HG03378 (cell line): ENCODE results near the gene MYZAP.
A peak's percentile ranks its signal among the peaks of the same experiment; 100 is the strongest.

Source experiments
- ATAC-seq: cut with Tn5 transposase; IDR thresholded peaks from one replicate; pipeline ENCODE4 v1.9.1; 2021; ENCODE audit warnings: mild to moderate bottlenecking, moderate library complexity; ENCODE audit not compliant: unreplicated experiment

MYZAP gene

DNA sequence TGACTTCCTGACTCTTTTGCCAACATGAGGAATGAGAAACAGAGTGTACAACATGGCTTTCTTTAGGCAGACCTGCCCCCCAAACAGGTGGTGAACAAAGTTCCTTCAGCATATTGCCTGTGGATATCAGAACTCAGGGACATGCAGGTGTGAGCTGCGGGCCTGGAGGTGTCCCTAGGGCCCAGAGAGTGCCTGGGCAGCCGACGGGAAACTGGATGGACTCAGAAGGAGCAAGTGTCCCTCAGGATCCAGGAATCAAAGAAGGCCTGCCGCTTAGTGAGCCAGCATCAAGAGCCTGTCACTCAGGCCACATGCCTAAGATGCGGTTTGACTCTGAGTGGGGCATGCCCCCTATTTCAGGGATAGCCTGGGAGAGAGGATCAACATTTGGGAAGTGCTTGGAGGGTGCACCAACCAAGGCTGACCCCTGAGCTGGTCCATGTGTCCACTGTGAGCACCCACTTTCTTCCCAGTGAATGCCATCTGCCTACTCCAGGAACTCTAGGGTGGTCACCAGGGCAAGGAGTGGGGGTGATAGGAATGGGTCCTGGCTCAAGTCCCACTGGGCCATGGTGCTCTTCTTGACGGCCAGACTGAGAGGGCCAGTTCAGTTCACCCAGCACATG is 98.8 kb downstream of the MYZAP start:
- no peak for ATAC-seq

DNA sequence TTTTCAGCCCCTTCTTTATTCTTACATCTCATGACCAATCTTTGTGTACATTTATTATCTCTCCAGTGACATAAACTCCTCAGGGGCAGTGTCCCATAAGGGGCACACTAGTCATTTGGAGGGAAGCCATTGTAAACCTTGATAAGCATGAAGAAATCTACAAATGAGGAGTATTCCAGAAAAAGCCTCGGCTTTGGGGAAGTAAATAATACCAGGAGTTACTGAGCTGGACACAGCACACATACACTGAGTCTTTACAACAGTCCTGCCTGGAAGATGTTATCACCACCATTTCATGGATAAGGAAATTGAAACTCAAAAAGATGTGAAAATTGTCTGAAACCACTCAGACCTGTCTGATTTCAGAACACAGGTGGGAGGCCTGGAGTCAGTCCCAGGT is 99.4 kb downstream of the MYZAP start:
- ATAC-seq, result no peak

DNA sequence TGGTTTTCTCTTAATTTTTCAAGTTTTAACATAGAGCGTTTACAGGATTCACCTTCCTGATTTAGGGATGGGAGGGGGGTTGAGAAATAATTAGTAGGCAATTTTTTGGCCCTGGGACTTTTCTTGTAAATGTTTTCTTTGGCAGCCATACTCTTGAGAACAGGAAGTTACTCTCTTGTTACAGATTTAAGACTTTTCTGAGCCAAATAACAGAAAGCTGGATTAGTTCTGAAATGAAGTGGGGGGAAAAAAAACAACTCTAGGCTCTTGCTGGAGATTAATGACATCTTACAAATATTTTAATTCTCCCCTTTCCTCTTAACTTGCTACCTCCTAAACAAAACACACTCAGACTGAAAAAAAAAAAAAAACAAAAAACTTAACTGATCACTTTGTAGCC is 101.0 kb downstream of the MYZAP start:
- ATAC-seq, result no peak

DNA sequence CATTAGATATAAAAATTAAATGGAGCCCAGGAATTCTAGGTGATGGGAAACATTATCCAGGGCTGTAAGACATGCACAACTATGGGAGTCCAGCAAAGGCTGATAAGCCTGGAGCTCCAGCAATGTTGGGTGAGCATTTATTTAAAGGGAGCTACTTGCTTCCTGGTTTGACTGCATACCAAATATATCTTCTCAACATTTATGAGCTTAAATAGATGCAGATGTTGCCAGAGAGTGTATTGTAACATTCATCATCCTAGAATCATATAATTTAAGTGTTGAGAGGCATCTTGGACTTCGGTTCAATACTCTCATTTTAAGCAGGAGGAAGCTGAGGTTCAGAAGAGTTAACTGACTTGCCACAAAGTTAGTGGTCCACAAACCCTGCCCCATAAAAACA is 102.6 kb downstream of the MYZAP start:
- no peak for ATAC-seq

DNA sequence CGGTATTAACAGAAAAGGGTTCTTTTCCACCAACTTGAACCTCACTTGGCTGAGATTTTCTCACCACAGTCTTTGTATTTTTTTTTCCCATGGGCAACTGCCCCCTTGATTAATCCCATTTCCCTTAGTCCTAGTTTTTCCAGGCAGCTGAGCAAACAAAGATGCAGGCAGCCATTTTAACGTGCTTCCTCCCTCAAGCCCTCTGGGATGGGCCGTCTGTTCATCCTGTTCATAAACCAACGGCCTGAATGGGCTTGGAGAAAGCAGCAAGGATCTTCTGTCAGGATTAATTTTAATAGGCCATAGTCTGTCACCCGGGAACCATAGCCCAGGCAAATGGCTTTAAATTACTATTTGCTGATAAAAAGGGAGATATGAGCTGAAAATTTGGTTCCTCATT is 104.4 kb downstream of the MYZAP start:
- no peak for ATAC-seq

DNA sequence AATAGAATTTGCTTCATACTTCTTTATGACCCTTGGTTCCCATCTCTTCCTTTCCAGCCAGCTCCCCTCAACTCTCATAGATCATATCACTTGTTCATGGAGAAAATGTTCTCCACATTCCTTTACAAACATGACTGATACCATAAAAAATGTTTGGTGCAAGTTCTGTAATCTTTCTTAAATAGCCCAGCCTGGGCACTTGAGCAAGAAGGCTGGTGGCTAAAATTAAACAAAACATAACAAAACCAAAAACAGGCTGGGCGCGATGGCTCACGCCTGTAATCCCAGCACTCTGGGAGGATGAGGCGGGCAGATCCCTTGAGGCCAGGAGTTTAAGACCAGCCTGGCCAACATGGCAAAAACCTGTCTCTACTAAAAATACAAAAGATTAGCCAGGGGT is 105.9 kb downstream of the MYZAP start:
- ATAC-seq, result no peak

DNA sequence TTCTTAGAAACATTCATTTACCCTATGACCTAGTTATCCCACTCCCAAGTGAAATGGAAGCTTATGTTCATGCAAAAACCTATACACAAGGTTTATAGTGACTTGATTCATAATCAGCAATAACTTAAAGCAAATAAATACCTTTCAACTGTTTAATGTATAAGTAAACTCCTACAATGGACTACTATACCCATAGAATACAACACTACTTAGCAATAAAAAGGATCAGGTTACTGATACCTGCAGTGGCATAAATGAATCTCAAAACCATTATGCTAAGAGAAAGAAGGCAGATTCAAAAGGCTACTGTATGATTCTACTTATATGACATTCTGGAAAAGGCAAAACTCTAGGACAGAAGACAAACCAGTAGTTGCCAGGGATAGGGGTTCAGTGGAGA is 106.5 kb downstream of the MYZAP start:
- ATAC-seq, result no peak

DNA sequence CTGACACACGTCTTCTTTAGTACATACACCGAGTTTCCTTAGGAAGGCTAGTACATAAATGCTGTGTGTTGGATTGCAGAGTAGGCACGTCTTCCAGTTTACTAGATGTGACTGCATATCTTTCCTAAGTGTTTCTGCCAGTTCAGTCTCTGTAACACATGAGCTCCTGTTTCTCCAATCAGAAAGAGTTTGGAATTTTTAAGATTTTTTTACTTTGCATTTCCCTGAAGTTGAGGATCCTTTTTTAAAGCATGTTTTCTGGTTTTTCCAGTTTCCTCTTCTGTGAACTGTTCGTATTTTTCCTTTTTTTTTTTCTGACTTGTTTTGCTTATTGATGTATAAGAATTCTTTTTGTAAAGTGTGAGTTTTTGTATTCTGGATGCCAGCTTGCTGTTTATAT is 107.3 kb downstream of the MYZAP start:
- no peak for ATAC-seq

DNA sequence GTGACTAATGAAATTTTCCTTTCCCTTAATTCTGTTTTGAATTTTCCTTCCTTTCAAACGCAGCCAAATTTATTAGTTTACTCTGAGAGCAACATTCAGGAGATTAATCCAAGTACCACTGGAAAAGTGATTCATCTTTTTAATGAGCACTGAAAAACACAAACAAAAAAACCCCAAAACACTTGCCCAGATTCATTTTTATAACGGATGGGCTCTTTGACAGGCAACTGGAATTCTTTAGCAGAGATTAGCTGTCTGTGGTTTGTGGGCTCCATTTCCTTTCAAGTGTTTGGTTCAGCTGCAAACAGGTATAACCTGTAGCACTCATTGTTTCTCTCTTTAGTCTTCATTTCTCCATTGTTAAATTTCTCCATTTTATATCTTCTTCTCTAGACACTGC is 111.7 kb downstream of the MYZAP start:
- no peak for ATAC-seq

DNA sequence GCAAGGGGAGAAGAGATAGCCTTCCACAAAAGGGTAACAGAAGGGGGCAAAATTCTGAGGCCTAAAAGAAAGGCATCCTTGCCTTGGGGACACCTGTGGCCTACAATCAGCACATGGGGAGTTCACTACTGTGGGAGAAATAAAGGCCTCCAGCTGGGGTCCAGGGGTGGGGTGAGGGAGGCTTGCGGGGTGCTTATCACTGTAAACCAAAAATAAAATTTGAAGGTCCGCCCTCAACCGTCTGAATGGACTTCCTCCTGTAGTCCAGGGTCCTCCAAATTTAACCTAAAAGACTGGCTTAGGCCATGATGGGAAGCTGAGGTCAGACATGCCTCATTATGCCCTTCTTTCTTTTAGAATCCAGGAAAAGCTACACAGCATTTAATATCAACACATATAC is 112.7 kb downstream of the MYZAP start:
- ATAC-seq, result no peak

DNA sequence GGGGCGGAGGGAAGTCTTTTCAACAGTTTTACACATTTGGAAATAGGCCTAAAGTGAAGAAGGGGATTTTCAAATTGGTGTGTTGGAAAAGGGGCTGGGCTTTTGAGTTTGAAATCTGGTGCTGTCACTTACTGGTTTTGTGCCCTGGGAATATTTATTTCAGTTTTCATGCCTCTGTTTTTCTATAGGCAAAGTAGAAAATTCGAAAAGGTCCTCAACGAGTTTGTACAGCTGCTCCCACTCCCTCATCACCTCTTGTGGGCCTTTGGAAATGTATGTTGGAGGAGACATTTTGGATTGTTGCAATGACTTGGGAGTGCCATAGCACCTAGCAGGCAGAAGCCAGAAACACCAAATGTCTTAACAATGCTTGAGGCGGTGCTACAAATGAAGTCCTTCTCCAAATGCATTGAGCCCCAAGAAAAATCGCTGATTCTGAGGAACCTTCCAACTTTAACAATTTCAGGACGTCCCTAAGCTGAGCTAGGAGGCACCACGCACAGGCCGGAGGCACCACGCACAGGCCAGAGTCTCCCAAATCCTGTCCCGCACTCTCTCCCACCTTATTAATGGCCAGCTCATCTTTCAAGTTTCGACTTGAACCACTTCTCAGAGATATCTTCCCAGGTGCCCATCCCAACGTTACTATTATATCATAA is 114.2 kb downstream of the MYZAP start:
- no peak for ATAC-seq

DNA sequence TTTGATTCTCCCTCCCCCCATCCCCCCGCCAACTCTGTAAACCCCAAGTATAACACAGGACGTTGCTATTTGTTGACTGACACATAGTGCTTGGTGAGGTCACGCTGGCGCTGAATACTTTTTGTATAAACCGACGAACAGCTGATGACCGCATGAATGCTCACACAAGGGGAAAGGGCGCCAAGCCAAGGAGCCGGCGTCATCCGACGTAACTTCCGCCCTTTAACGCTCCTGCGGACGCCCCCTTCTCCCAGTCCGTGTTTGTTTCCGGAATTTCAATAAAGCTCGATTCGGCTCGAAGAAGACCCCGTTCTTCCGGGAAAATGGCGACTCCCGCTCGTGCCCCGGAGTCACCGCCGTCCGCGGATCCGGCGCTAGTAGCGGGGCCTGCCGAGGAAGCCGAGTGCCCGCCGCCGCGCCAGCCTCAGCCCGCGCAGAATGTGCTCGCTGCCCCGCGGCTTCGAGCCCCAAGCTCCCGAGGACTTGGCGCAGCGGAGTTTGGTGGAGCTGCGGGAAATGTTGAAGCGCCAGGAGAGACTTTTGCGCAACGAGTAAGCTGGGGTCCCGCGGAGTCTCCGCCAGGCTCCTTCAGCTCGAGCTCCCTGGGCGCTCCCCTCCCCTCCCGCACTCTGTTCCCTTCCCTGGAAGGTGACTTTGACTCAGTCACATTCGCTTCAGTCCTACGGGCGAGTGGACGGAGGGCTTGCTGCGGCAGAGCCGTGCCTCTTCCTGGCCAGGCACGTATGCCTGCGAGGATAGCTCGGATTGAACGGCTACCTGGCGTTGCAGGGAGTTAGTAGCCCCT is 114.9 kb downstream of the MYZAP start, which contains the start of gene POLR2M:
Gene POLR2M, plus strand, starts transcription at position 310 of the 805 bp plus-strand sequence. Its CDS starts 129 bp downstream, at position 439.
- ATAC-seq, result peak; percentile 82

DNA sequence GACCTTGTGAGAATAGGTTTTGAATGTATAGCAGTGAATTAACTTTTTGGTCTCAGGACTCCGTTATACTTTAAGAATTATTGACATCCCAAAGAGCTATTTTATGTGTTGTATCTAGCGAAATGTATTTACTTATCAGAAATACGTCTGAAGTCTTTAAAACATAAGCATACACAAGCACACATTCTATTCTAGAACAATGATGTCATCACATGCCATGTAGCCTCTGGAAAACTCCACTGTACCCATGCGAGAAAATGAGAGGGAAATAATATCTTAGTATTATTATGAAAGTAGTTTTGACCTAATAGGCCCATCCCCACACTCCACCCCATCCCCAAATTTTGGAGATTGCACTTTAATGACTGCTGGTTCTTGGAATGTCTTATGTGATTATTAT is 116.3 kb downstream of the MYZAP start:
- ATAC-seq, result no peak

DNA sequence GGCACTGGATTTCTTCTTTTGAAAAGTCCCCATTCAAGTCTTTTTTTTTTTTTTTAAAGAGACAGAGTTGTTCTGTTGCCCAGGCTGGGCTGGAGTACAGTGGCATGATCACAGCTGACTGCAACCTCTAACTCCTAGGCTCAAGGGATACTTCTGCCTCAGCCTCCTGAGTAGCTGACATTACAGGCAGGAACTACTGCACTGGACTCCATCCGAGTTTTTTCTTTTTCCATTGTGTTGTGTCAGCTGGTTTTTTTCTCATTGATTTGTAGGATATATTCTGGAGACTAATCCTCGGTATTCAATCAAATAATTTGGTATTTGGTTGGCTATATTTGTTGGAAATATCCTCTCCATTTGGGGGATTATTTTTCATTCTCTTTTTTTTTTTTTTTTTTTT is 126.6 kb downstream of the MYZAP start:
- ATAC-seq, result no peak

DNA sequence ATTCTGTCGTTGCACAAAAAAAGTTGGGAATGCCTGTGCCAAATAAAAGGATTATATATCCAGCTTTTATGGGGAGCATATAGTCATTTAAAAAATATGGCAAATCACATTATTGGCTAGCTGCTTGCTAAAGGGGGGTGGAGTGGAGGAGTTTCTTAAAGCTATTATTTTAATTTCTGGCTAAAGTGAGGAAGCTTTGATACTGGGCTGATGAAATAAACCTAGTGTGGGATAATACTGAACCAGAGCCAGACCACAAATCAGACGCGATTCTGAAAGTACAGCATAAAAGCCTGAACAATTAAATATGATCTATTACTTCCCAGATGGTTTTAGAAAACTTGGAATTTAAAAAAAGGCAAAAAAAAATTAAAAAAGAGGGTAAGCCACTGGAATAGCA is 129.2 kb downstream of the MYZAP start:
- ATAC-seq, result no peak

DNA sequence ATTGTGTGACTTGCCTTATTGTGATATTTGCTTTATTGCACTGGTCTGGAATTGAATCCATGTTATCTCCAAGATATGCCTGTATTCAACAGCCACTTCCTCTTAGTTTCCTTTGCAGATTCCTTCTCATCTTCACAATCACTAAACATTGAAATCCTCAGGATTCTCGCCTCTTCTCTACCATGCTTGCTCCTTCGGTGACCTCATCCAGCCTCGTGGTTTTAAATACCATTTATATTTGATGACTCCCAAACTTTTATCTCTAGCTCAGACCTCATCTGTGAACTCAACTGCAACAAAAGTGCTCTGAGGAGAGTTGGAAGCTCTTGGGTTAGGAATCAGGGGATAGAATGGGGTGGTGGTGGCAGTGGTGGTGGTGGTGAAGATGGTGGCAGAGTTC is 134.7 kb downstream of the MYZAP start:
- no peak for ATAC-seq

DNA sequence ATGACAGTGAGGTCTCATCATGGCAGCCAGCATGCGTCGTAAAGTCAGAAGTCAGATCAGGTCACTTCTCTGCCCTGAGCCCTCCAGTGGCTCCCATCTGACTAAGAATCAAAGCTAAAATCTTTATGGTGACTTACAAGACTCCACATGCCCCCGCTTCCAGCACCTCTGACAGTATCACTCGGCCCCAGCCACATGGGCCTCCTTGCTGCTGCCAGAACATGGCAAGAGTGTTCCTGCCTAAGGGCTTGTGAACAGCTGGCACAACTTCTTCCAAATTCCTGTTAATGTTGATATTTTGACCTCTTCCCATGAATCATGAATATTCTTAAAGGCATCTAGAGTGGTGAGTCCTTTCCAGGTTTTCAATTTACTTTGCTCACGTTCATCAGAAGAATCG is 135.3 kb downstream of the MYZAP start:
- ATAC-seq, result no peak

DNA sequence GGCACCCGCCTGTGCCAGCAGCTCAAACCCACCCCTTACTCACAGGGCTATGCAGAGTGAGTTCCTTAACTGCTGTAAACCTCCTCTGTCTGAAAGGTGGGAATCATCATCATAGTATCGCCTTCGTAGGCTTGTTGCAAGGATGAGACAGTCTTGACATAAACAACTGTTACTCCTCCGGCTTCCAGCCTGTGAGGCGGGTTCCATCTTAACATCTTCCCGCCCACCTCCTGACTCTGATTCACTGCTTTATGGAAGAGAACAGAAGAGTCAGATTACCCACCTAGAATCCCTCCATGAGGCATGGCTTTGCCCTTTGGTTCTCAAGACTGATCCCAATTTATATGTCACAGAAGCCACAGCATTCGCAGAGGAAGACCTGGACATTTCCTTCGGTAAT is 136.7 kb downstream of the MYZAP start:
- no peak for ATAC-seq

DNA sequence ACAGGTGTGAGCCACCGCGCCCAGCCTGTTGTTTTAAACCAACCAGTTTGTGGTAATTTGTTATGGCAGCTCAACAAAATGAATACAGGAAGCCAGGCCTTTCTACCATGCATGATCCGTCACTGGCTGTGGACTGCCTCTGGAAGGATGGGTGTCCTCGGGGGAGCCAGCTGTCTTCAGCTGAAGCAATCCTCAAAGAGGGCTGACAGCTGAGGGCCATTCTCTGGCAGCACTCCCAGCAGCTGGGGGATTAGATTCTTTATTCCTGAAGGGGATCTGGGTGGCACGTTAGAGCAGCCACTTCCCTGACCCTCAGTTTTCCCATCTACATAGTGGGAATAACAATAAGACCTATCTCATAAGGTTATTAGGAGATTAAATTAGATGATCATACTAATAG is 139.2 kb downstream of the MYZAP start:
- ATAC-seq, result no peak

DNA sequence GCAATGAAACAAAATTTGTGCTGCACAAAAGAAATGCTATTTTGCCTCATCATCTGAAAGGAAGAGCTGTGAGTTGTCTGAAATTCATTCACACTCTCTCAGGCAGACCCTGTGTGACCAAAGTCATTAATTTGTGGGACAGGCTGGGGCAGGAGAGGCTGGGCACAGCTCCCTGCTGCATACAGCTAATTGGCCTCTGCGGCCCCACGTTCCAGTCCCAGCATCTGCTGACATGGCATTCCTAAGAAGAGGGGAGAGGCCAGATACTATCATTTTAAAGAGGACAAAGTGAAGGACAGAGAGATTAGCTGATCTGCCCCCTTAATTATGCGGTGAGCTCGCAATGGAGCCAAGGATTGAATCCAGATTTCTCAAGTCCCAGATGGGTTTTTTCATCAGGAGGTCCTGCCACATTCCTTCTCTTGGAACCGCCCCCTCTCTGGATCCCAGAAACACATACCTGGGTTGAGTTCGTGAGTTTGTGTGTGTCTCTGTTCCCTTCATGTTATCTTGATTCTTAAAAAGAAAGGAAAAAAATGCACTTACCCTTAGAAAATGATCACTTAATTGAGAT is 139.9 kb downstream of the MYZAP start:
- no peak for ATAC-seq

DNA sequence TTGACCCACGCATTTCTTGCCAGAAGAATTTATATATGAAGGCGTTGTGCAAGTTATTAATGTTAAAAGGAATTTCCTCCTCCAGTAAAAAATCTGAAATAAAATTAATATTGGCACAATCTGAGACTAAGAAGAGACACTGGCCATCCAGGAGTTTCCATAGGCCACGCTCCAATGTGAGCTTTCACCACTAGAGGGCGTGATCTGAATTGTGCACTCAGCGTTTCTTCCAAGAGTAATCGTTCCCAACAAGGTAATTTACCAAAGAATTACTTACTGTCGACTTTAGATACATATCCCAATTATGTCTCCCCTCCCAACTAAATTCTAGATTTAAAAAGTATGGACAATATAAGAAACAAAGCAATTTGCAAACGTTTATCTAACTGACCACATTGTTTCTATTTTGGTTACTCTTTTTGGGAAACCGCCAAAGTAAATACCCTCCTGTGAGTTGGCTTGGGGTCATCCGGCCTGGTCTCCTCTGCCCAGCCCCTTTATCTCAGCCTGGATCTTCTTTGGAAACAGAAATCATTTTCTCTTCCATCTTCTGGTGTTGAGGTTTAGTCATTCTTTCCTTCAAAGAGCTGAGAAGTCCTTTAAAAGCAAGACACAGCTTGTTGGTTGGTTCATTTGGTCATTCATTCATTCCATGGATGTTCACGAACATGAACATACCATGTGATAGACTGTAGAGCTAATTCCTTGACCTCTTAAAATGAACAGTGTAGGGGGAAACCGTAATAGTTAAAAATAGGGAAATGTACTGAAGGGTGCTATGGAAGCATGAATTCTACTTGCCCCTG is 141.0 kb downstream of the MYZAP start:
- ATAC-seq, result no peak
